Measurements from ENCODE around the gene NOTCH2.
"Not testable (repeated sequence)": the region's sequence is repeated elsewhere in the genome, so short reads cannot be mapped to it uniquely, and the experiment has no call there.

Gene NOTCH2

GRCh38 chr1:120069067-120069919 is at the start of gene NOTCH2:
Gene NOTCH2 (minus strand): TSS chr1:120069662. CDS start chr1:120069406, 256 bp downstream.
- H3K36me3 ChIP-seq (ENCODE audit: control insufficient read depth in 2 of 2, insufficient read depth in 1 of 2, low read length in 2 of 2); H3K9me3 ChIP-seq (ENCODE audit: control insufficient read depth, insufficient read depth, low read depth, low read length); CTCF ChIA-PET; POLR2A ChIA-PET; H3K4me1 ChIP-seq (ENCODE audit: control insufficient read depth, insufficient read depth, low read length): not testable (repeated sequence)
- peak within 1 kb of the TSS; percentile 24; the same call in 1 of the 2 replicates for H3K27ac ChIP-seq (ENCODE audit: extremely low read depth, low read depth, low read length)
- peak within 1 kb of the TSS; percentile 52 for H3K4me3 ChIP-seq (ENCODE audit: low read depth, low read length)
- TF ChIP-seq ZBTB17 (tag by site-specific recombination; IDR thresholded peaks at IDR 0.05) (0 out of 2 replicates have a peak, but pooled peaks have one; percentile 27), ZNF600 (tag by site-specific recombination; IDR thresholded peaks at IDR 0.05) (peak; percentile 27; the same call in 1 of the 2 replicates), PRDM10 (tag by site-specific recombination; IDR thresholded peaks at IDR 0.05) (peak; percentile 34; the same call in 1 of the 2 replicates), KLF8 (tag by site-specific recombination; IDR thresholded peaks at IDR 0.05) (peak; percentile 69), EGR2 (tag by site-specific recombination; IDR thresholded peaks at IDR 0.05; ENCODE audit: low read depth) (peak; percentile 27; the same call in 1 of the 2 replicates), ZNF24 (tag by site-specific recombination; IDR thresholded peaks at IDR 0.05) (peak; percentile 38; the same call in 1 of the 2 replicates), KLF10 (tag by site-specific recombination; IDR thresholded peaks at IDR 0.05) (0 out of 2 replicates have a peak, but pooled peaks have one; percentile 17), ZFP37 (tag by site-specific recombination; IDR thresholded peaks at IDR 0.05) (0 out of 2 replicates have a peak, but pooled peaks have one; percentile 75), ZBTB26 (tag by site-specific recombination; optimal IDR thresholded peaks at IDR 0.05) (peak; percentile 68), ZNF335 (tag by site-specific recombination; conservative IDR thresholded peaks at IDR 0.05) (peak; percentile 63), SP2 (tag by site-specific recombination; IDR thresholded peaks at IDR 0.05) (peak; percentile 45; the same call in 1 of the 2 replicates), SP7 (tag by site-specific recombination; IDR thresholded peaks at IDR 0.05) (peak; percentile 50), ZNF2 (tag by site-specific recombination; IDR thresholded peaks at IDR 0.05) (0 out of 2 replicates have a peak, but pooled peaks have one; percentile 31), ZNF18 (tag by site-specific recombination; IDR thresholded peaks at IDR 0.05) (0 out of 2 replicates have a peak, but pooled peaks have one; percentile 25), ZXDB (tag by site-specific recombination; IDR thresholded peaks at IDR 0.05) (peak; percentile 55), SP3 (tag by site-specific recombination; IDR thresholded peaks at IDR 0.05) (peak; percentile 58)
- TF ChIP-seq, protein P1, sequence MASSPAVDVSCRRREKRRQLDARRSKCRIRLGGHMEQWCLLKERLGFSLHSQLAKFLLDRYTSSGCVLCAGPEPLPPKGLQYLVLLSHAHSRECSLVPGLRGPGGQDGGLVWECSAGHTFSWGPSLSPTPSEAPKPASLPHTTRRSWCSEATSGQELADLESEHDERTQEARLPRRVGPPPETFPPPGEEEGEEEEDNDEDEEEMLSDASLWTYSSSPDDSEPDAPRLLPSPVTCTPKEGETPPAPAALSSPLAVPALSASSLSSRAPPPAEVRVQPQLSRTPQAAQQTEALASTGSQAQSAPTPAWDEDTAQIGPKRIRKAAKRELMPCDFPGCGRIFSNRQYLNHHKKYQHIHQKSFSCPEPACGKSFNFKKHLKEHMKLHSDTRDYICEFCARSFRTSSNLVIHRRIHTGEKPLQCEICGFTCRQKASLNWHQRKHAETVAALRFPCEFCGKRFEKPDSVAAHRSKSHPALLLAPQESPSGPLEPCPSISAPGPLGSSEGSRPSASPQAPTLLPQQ (tag by site-specific recombination; IDR thresholded peaks at IDR 0.05) = 0 out of 2 replicates have a peak, but pooled peaks have one; percentile 53
- TF ChIP-seq, protein P2, sequence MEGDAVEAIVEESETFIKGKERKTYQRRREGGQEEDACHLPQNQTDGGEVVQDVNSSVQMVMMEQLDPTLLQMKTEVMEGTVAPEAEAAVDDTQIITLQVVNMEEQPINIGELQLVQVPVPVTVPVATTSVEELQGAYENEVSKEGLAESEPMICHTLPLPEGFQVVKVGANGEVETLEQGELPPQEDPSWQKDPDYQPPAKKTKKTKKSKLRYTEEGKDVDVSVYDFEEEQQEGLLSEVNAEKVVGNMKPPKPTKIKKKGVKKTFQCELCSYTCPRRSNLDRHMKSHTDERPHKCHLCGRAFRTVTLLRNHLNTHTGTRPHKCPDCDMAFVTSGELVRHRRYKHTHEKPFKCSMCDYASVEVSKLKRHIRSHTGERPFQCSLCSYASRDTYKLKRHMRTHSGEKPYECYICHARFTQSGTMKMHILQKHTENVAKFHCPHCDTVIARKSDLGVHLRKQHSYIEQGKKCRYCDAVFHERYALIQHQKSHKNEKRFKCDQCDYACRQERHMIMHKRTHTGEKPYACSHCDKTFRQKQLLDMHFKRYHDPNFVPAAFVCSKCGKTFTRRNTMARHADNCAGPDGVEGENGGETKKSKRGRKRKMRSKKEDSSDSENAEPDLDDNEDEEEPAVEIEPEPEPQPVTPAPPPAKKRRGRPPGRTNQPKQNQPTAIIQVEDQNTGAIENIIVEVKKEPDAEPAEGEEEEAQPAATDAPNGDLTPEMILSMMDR (tag by site-specific recombination; IDR thresholded peaks at IDR 0.05) = peak; percentile 22; the same call in 1 of the 2 replicates
- TF ChIP-seq, protein P3, sequence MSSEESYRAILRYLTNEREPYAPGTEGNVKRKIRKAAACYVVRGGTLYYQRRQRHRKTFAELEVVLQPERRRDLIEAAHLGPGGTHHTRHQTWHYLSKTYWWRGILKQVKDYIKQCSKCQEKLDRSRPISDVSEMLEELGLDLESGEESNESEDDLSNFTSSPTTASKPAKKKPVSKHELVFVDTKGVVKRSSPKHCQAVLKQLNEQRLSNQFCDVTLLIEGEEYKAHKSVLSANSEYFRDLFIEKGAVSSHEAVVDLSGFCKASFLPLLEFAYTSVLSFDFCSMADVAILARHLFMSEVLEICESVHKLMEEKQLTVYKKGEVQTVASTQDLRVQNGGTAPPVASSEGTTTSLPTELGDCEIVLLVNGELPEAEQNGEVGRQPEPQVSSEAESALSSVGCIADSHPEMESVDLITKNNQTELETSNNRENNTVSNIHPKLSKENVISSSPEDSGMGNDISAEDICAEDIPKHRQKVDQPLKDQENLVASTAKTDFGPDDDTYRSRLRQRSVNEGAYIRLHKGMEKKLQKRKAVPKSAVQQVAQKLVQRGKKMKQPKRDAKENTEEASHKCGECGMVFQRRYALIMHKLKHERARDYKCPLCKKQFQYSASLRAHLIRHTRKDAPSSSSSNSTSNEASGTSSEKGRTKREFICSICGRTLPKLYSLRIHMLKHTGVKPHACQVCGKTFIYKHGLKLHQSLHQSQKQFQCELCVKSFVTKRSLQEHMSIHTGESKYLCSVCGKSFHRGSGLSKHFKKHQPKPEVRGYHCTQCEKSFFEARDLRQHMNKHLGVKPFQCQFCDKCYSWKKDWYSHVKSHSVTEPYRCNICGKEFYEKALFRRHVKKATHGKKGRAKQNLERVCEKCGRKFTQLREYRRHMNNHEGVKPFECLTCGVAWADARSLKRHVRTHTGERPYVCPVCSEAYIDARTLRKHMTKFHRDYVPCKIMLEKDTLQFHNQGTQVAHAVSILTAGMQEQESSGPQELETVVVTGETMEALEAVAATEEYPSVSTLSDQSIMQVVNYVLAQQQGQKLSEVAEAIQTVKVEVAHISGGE (tag by site-specific recombination; conservative IDR thresholded peaks at IDR 0.05; ENCODE audit: low read depth) = 0 out of 2 replicates have a peak, but pooled peaks have one; percentile 30
- TF ChIP-seq, protein P4, sequence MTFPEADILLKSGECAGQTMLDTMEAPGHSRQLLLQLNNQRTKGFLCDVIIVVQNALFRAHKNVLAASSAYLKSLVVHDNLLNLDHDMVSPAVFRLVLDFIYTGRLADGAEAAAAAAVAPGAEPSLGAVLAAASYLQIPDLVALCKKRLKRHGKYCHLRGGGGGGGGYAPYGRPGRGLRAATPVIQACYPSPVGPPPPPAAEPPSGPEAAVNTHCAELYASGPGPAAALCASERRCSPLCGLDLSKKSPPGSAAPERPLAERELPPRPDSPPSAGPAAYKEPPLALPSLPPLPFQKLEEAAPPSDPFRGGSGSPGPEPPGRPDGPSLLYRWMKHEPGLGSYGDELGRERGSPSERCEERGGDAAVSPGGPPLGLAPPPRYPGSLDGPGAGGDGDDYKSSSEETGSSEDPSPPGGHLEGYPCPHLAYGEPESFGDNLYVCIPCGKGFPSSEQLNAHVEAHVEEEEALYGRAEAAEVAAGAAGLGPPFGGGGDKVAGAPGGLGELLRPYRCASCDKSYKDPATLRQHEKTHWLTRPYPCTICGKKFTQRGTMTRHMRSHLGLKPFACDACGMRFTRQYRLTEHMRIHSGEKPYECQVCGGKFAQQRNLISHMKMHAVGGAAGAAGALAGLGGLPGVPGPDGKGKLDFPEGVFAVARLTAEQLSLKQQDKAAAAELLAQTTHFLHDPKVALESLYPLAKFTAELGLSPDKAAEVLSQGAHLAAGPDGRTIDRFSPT (tag by site-specific recombination; IDR thresholded peaks at IDR 0.05) = peak; percentile 61; the same call in 1 of the 2 replicates
